Spleen (tissue), 11 donors: ENCODE results near the gene DDX27. TPM values are rescaled to one million over a fixed set of nuclear protein-coding genes. Genes with fewer than 3 reads are reported as not detected.

Experiments
- DNase-seq: peaks from one replicate; pipeline ENCODE4 v3.0.0-alpha.2; 2020
- H3K27ac ChIP-seq, 8 donors: fragments of 200-600 bp; sonication (generic) in 7 of 8; 1 replicate in 4 of 8; 2 replicates in 4 of 8; pipeline versions ENCODE4 v1.5.0 to v1.8.0; 2016 to 2021; ENCODE audit warnings: inconsistent platforms in 4 of 8, mild to moderate bottlenecking in 4 of 8, moderate library complexity in 1 of 8
- H3K27me3 ChIP-seq, 7 donors: fragments of 200-600 bp; sonication (generic) in 6 of 7; replicated peaks in 1 of 7; 1 replicate in 4 of 7; 2 replicates in 3 of 7; pipeline versions ENCODE4 v1.5.0 to v1.8.0; 2016 to 2021; ENCODE audit warnings: inconsistent platforms in 3 of 7, mild to moderate bottlenecking in 1 of 7
- H3K36me3 ChIP-seq, 6 donors: fragments of 200-600 bp; sonication (generic) in 5 of 6; 1 replicate in 4 of 6; 2 replicates in 2 of 6; pipeline versions ENCODE4 v1.5.0 to v1.8.0; 2016 to 2021; ENCODE audit warnings: inconsistent platforms in 2 of 6
- H3K4me1 ChIP-seq, 6 donors: fragments of 200-600 bp; sonication (generic) in 5 of 6; 1 replicate in 3 of 6; 2 replicates in 3 of 6; pipeline versions ENCODE4 v1.5.0 to v1.8.0; 2016 to 2021; ENCODE audit warnings: inconsistent platforms in 3 of 6
- H3K4me3 ChIP-seq, 8 donors: fragments of 200-600 bp; sonication (generic) in 7 of 8; 1 replicate in 4 of 8; 2 replicates in 4 of 8; pipeline versions ENCODE4 v1.5.0 to v1.8.0; 2016 to 2021; ENCODE audit warnings: inconsistent platforms in 4 of 8, mild to moderate bottlenecking in 4 of 8, moderate library complexity in 2 of 8
- H3K9me3 ChIP-seq, 8 donors: fragments of 200-600 bp; sonication (generic) in 7 of 8; 1 replicate in 4 of 8; 2 replicates in 4 of 8; pipeline versions ENCODE4 v1.5.0 to v1.8.0; 2016 to 2021; ENCODE audit warnings: inconsistent platforms in 4 of 8
- POLR2A ChIP-seq, 3 donors: fragments of 450-650 bp; IDR thresholded peaks; one replicate each; pipeline ENCODE4 v1.5.1; 2017; ENCODE audit warnings: antibody characterized with exemption in 3 of 3, mild to moderate bottlenecking in 1 of 3
- POLR2AphosphoS5 ChIP-seq, 3 donors: sonication (generic); formaldehyde crosslinking; IDR thresholded peaks; one replicate each; pipeline ENCODE4 v1.5.1; 2017; ENCODE audit warnings: antibody characterized with exemption in 3 of 3
- WGBS, 5 donors: extraction: QIAGEN DNeasy Blood & Tissue Kit in 3 of 5; methylation state at CpG; one replicate each; pipeline versions ENCODE4 v1.1.5 to v1.1.7; 2013 to 2018; 5-methylcytosine and 5-hydroxymethylcytosine counted together
- intact Hi-C: fragments of 100-400 bp; cut with DNase I; formaldehyde crosslinking; loops from one replicate; pipeline ENCODE4 v1.15.0; 2023; ENCODE audit warnings: low total_unique reads
- polyA plus RNA-seq, 3 donors: library from polyadenylated mRNA; stranded (reverse); fragments of 200-250 nt; gene quantifications; one replicate each; pipeline ENCODE4 v1.2.1, GENCODE V29; 2013
- total RNA-seq, 7 donors: library from RNA; depleted of rRNA in 3 of 7; stranded (reverse); fragments of >200 nt in 3 of 7; fragmentation: NEBNext Ultra II Directional in 4 of 7; extraction: Animal tissue kit (Norgen Biotek cat#: 25700) in 4 of 7; gene quantifications; one replicate each; pipeline versions ENCODE4 v1.1.0 to v1.2.1, GENCODE V29; 2016 to 2021
- TF ChIP-seq, protein P1 (sequence below), 11 experiments: fragments of 200-600 bp in 7 of 11; fragments of 450-650 bp in 4 of 11; sonication (generic) in 4 of 11; IDR thresholded peaks in 8 of 11; conservative IDR thresholded peaks in 3 of 11; 1 replicate in 7 of 11; 2 replicates in 4 of 11; pipeline versions ENCODE4 v1.4.0 to v1.8.0; 2016 to 2021; ENCODE audit warnings: antibody characterized with exemption in 11 of 11, inconsistent platforms in 4 of 11, mild to moderate bottlenecking in 1 of 11
- donor health status: healthy with polysubstance abuse.
- donor health status: DM: no; HTN: no; CAD: no; lungs with moderate emphysema.
- donor health status: DM: no; HTN: no; CAD: no.
- donor health status: Bipolar disorder and iron deficiency.
- donor health status: healthy.
- donor health status: DM: no; HTN: no; CAD: no.
- donor health status: DM: yes; HTN: yes; CAD: no.

Gene DDX27
- total and polyA plus RNA-seq, 10 donors = 30.2 to 39.0 (median 36.0) TPM

DNA sequence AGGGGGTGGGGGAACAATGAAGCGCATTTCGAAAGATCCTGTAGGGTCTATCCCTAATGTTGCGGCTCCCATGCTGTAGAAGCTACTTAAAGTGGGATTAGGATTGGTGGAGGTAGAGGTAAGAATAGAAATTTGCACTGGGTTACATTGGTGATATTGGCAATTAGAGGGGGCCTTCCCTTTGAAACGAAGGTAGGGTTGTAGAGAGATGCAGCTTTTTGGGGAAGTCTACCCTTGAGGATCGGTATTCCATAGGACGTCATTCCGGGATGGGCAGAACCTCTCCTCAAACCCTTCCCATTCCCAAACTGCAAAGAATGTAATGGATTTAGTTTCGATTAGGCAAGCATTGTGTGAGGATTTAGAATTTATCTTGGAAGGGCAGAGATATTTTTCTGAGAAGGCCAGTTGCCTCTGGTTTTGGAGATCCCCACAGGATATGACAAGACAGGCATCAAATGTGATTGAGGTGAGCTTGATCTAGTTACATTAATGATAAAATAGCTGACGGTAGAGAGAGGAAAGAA, 64.0 kb downstream of the DDX27 start:
- peak overlapping the region in 3 of 8 donors; percentile 97 to 99 (median 97) for H3K27ac ChIP-seq
- no peak for DNase-seq
- H3K4me1 ChIP-seq = peaks cover 11 to 94% (median 57%) of the 10 kb centered on the region in 6 donors
- intact Hi-C loops = no loop called here
- H3K36me3 ChIP-seq = peaks cover 20 to 94% (median 88%) of the 10 kb centered on the region in 6 donors
- H3K4me3 ChIP-seq = peak overlapping the region in 3 of 8 donors; percentile 63 to 88 (median 80)
- 77 to 91% (median 80%) methylated on average over 9 of the region's 9 CpGs for WGBS, 5 donors
- no peaks in the 10 kb centered on the region for H3K27me3 ChIP-seq
- TF ChIP-seq POLR2AphosphoS5 (IDR thresholded peaks at IDR 0.05) (no peak), POLR2A (IDR thresholded peaks at IDR 0.05) (no peak)
- TF ChIP-seq, protein P1, sequence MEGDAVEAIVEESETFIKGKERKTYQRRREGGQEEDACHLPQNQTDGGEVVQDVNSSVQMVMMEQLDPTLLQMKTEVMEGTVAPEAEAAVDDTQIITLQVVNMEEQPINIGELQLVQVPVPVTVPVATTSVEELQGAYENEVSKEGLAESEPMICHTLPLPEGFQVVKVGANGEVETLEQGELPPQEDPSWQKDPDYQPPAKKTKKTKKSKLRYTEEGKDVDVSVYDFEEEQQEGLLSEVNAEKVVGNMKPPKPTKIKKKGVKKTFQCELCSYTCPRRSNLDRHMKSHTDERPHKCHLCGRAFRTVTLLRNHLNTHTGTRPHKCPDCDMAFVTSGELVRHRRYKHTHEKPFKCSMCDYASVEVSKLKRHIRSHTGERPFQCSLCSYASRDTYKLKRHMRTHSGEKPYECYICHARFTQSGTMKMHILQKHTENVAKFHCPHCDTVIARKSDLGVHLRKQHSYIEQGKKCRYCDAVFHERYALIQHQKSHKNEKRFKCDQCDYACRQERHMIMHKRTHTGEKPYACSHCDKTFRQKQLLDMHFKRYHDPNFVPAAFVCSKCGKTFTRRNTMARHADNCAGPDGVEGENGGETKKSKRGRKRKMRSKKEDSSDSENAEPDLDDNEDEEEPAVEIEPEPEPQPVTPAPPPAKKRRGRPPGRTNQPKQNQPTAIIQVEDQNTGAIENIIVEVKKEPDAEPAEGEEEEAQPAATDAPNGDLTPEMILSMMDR (IDR thresholded peaks at IDR 0.05 in 8 of 11, conservative IDR thresholded peaks at IDR 0.05 in 3 of 11) = no peak
- peaks cover 15 to 87% (median 82%) of the 10 kb centered on the region in 8 donors for H3K9me3 ChIP-seq

DNA sequence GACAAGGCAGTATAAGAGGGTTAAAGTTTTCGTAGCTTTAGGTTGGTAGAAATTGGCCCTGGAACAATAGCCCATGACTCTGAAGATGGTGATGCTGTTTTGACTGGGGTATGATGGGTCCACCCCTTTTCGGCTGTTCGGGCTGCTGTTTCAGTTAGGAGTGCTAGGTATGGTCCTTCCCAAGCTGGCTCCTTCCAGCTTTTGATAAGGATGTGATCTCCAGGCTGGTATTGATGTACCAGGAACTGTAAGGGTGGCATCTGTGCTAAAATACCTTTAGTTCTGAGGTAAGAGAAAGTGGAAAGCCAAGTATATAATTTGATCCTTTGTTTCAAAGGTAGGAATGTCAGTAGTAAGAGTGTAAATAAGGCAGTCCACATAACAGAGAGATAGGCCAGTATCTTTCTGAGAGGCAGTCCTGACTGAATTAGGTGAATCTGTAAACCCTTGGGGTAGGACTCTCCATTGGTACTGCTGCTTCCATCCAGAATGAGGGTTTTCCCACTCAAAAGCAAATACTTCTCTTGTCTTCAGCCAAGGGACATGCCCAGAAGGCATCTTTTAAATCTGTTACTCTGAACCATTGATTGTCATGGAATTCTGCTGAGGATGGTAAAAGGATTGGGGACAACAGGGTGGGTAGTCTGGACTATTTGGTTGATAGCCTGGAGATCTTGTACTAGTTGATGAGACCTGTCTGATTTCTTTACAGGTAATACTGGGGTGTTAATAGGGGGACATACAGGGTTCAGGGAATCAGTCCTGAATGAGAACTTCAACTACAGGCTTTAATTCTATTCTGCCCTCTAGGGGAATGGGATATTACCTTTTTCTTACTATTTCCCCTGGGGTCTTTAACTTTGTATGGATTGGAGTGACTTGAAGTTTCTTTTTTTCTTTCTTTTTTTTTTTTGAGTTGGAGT, 64.7 kb downstream of the DDX27 start:
- no peak for DNase-seq
- intact Hi-C loops = no loop called here
- Histone ChIP-seq H3K4me3 (peak overlapping the region in 3 of 8 donors; percentile 63 to 88 (median 80)), H3K4me1 (peaks cover 11 to 97% (median 56%) of the 10 kb centered on the region in 6 donors), H3K36me3 (peaks cover 25 to 100% (median 96%) of the 10 kb centered on the region in 6 donors), H3K27me3 (no peaks in the 10 kb centered on the region), H3K27ac (peak overlapping the region in 3 of 8 donors; percentile 97 to 99 (median 97)), H3K9me3 (peaks cover 15 to 92% (median 87%) of the 10 kb centered on the region in 8 donors)
- WGBS, 5 donors = 69 to 89% (median 81%) methylated on average over 3 of the region's 3 CpGs
- TF ChIP-seq, protein P1 (IDR thresholded peaks at IDR 0.05 in 8 of 11, conservative IDR thresholded peaks at IDR 0.05 in 3 of 11) = no peak
- TF ChIP-seq POLR2A (IDR thresholded peaks at IDR 0.05) (no peak), POLR2AphosphoS5 (IDR thresholded peaks at IDR 0.05) (no peak)

DNA sequence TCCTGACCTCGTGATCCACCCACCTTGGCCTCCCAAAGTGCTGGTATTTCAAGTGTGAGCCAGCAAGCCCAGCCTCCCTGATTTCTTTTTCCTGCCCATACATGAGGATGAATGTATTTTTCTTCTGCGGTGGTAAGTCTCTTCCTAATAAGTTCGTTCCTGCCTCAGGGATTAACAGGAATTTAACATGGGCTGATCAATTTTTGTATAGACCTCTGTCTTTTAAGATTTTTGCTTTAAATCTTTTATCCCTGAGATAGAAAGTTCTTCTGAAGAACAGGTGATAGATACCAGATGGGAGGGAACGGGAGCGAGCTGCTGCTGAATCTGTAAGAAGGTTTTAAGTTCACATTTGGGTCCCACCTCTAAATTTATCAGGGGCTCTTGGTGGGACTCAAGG, 65.6 kb downstream of the DDX27 start:
- no peak for TF ChIP-seq POLR2A (IDR thresholded peaks at IDR 0.05)
- TF ChIP-seq POLR2AphosphoS5 (IDR thresholded peaks at IDR 0.05) = no peak
- TF ChIP-seq, protein P1 (IDR thresholded peaks at IDR 0.05 in 8 of 11, conservative IDR thresholded peaks at IDR 0.05 in 3 of 11) = no peak
- H3K4me1 ChIP-seq = peaks cover 9 to 88% (median 49%) of the 10 kb centered on the region in 6 donors
- no peak for DNase-seq
- H3K36me3 ChIP-seq = peaks cover 24 to 100% (median 100%) of the 10 kb centered on the region in 6 donors
- H3K4me3 ChIP-seq = no peak overlapping the region
- no peaks in the 10 kb centered on the region for H3K27me3 ChIP-seq
- peak overlapping the region in 2 of 8 donors; percentile 97 for H3K27ac ChIP-seq
- WGBS, 5 donors = 81 to 94% (median 90%) methylated on average over 5 of the region's 5 CpGs
- intact Hi-C loops = no loop called here
- H3K9me3 ChIP-seq = peaks cover 15 to 91% (median 87%) of the 10 kb centered on the region in 8 donors
